ENCODE results near the gene SEPTIN12.

Gene SEPTIN12

GRCh38 chr16:4787627-4788482 is at the start of gene SEPTIN12:
Gene SEPTIN12 (minus strand): TSS chr16:4788345. CDS start chr16:4787645, 700 bp downstream.
- DNase-seq = no peak

- no peak for DNase-seq
Measured at GRCh38 chr16:4836727-4837126, 48.6 kb upstream of the SEPTIN12 start.

- no peak for DNase-seq
Measured at GRCh38 chr16:4833584-4833983, 45.4 kb upstream of the SEPTIN12 start.

GRCh38 chr16:4832698-4833343 is 44.7 kb upstream of the SEPTIN12 start:
- DNase-seq = no peak

- no peak for DNase-seq
Measured at GRCh38 chr16:4831616-4832015, 43.5 kb upstream of the SEPTIN12 start.

GRCh38 chr16:4830408-4830807 is 42.3 kb upstream of the SEPTIN12 start:
- no peak for DNase-seq

GRCh38 chr16:4828567-4829321 is 40.6 kb upstream of the SEPTIN12 start:
- DNase-seq = no peak

GRCh38 chr16:4826980-4827379 is 38.8 kb upstream of the SEPTIN12 start:
- DNase-seq = no peak

- DNase-seq = no peak
Measured at GRCh38 chr16:4826526-4826925, 38.4 kb upstream of the SEPTIN12 start.

GRCh38 chr16:4825196-4825595 is 37.1 kb upstream of the SEPTIN12 start:
- DNase-seq = no peak

GRCh38 chr16:4820652-4821051 is 32.5 kb upstream of the SEPTIN12 start:
- no peak for DNase-seq

GRCh38 chr16:4814542-4815173 is 26.5 kb upstream of the SEPTIN12 start:
- no peak for DNase-seq

GRCh38 chr16:4814046-4814445 is 25.9 kb upstream of the SEPTIN12 start:
- DNase-seq = no peak

GRCh38 chr16:4813251-4814003 is 25.3 kb upstream of the SEPTIN12 start:
- no peak for DNase-seq

GRCh38 chr16:4811773-4812172 is 23.6 kb upstream of the SEPTIN12 start:
- DNase-seq = no peak

- DNase-seq = no peak
Measured at GRCh38 chr16:4811242-4811641, 23.1 kb upstream of the SEPTIN12 start.

- DNase-seq = no peak
Measured at GRCh38 chr16:4806280-4806679, 18.1 kb upstream of the SEPTIN12 start.

- DNase-seq = no peak
Measured at GRCh38 chr16:4805231-4805630, 17.1 kb upstream of the SEPTIN12 start.

GRCh38 chr16:4803898-4804762 is 16.0 kb upstream of the SEPTIN12 start:
- no peak for DNase-seq

GRCh38 chr16:4803401-4803844 is 15.3 kb upstream of the SEPTIN12 start:
- peak; percentile 22 for DNase-seq

GRCh38 chr16:4802659-4803287 is 14.6 kb upstream of the SEPTIN12 start:
- DNase-seq = peak; percentile 90

Data from fibroblast of skin of right quadriceps (primary cell).